PC-9 (cell line): ENCODE data around the gene HOXA11.

Experiments
- EZH2 ChIP-seq: fragments of 200-600 bp; sonication (generic); IDR thresholded peaks from 2 replicates; pipeline ENCODE4 v1.8.0; 2017; ENCODE audit warnings: antibody characterized with exemption, low read depth
- TF ChIP-seq, protein P1 (sequence below): fragments of 200-600 bp; sonication (generic); conservative IDR thresholded peaks from 2 replicates; pipeline ENCODE4 v1.6.1; 2017; ENCODE audit warnings: mixed run types, antibody characterized with exemption, mild to moderate bottlenecking, moderate library complexity

DNA sequence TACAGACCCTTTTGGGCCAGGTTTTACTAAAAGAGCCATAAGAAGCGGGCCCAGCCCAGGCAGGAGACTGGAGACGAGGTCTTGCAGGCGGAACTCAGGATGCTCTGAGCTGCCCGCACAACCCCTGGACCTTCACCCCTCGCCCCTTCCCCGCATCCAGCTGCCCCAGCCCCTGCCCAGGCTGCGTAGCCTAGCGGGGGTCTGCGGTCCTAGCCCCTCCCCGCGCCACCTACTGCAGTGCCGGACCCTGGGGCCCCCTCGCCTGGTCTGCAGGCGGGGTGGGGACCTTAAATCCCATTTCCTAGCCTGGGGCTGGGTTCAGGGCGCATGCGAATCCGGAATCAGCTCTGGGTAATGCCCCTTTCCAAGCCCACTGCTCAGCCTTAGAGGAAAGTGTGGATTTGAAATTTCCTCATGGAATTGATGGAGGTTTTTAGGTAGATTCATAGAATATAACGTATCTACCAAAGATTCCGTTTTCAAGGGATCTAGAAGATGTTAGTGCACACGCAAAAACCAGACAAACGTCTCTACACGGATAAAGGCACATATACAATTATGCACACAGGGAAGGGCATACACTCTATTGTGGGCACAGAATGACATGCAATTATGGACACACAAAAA is 32.1 kb downstream of the HOXA11 start:
- TF ChIP-seq, protein P1, sequence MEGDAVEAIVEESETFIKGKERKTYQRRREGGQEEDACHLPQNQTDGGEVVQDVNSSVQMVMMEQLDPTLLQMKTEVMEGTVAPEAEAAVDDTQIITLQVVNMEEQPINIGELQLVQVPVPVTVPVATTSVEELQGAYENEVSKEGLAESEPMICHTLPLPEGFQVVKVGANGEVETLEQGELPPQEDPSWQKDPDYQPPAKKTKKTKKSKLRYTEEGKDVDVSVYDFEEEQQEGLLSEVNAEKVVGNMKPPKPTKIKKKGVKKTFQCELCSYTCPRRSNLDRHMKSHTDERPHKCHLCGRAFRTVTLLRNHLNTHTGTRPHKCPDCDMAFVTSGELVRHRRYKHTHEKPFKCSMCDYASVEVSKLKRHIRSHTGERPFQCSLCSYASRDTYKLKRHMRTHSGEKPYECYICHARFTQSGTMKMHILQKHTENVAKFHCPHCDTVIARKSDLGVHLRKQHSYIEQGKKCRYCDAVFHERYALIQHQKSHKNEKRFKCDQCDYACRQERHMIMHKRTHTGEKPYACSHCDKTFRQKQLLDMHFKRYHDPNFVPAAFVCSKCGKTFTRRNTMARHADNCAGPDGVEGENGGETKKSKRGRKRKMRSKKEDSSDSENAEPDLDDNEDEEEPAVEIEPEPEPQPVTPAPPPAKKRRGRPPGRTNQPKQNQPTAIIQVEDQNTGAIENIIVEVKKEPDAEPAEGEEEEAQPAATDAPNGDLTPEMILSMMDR = no peak
- no peak for TF ChIP-seq EZH2
